Lower lobe of right lung (tissue), 2 donors: ENCODE results near the gene SEMA5A. TPM values are rescaled to one million over a fixed set of nuclear protein-coding genes. Genes with fewer than 3 reads are reported as not detected.

Experiments used
- ATAC-seq, 2 donors: fragments of 200-7000 bp; cut with Tn5 transposase; one replicate each; pipeline ENCODE4 v1.9.1; 2020 to 2022; ENCODE audit warnings: mild to moderate bottlenecking in 2 of 2, moderate library complexity in 2 of 2
- DNase-seq: peaks from one replicate; pipeline ENCODE4 v3.0.0-alpha.2; 2020
- H3K27ac ChIP-seq: fragments of 200-600 bp; one replicate; pipeline ENCODE4 v1.8.0; 2022
- H3K27me3 ChIP-seq: fragments of 200-600 bp; one replicate; pipeline ENCODE4 v1.8.0; 2022; ENCODE audit warnings: low read depth
- H3K36me3 ChIP-seq: fragments of 200-600 bp; one replicate; pipeline ENCODE4 v1.8.0; 2022; ENCODE audit warnings: mild to moderate bottlenecking
- H3K4me1 ChIP-seq: fragments of 200-600 bp; one replicate; pipeline ENCODE4 v1.8.0; 2022
- H3K4me3 ChIP-seq: fragments of 200-600 bp; one replicate; pipeline ENCODE4 v1.8.0; 2022; ENCODE audit warnings: mild to moderate bottlenecking
- H3K9me3 ChIP-seq: fragments of 200-600 bp; one replicate; pipeline ENCODE4 v1.8.0; 2022
- CTCF ChIP-seq: fragments of 200-600 bp; IDR thresholded peaks from one replicate; pipeline ENCODE4 v1.8.0; 2022; ENCODE audit warnings: antibody characterized with exemption, mild to moderate bottlenecking
- intact Hi-C: fragments of 100-400 bp; cut with DNase I; formaldehyde crosslinking; loops from one replicate; pipeline ENCODE4 v1.11.0; 2022
- total RNA-seq: library from RNA; stranded (reverse); fragmentation: NEBNext Ultra II Directional; extraction: Animal tissue kit (Norgen Biotek cat#: 25700); gene quantifications from one replicate; pipeline ENCODE4 v1.2.1, GENCODE V29; 2021
- donor health status: DM: no; HTN: yes; CAD: no; lungs with severe emphysema.

The SEMA5A gene
- total RNA-seq, 1 donor from 2014 or later = 29.3 TPM

GRCh38 chr5:9194509-9194908 is 351.4 kb downstream of the SEMA5A start:
- Histone ChIP-seq H3K4me3 (no peak overlapping the region), H3K36me3 (no peaks in the 10 kb centered on the region), H3K9me3 (no peaks in the 10 kb centered on the region), H3K4me1 (no peaks in the 10 kb centered on the region), H3K27me3 (no peaks in the 10 kb centered on the region), H3K27ac (no peak overlapping the region)
- DNase-seq = no peak
- peak in 1 of 2 donors; percentile 43 for ATAC-seq
- intact Hi-C loops = no loop called here
- TF ChIP-seq CTCF = no peak

GRCh38 chr5:9192266-9192665 is 353.6 kb downstream of the SEMA5A start:
- no peaks in the 10 kb centered on the region for H3K36me3 ChIP-seq
- no peak overlapping the region for H3K4me3 ChIP-seq
- no peak for ATAC-seq
- H3K27me3 ChIP-seq = no peaks in the 10 kb centered on the region
- no peak for TF ChIP-seq CTCF
- DNase-seq = no peak
- H3K9me3 ChIP-seq = no peaks in the 10 kb centered on the region
- no peak overlapping the region for H3K27ac ChIP-seq
- H3K4me1 ChIP-seq = no peaks in the 10 kb centered on the region
- intact Hi-C loops = no loop called here

- Histone ChIP-seq H3K27ac (no peak overlapping the region), H3K36me3 (no peaks in the 10 kb centered on the region), H3K9me3 (no peaks in the 10 kb centered on the region), H3K4me3 (no peak overlapping the region), H3K27me3 (no peaks in the 10 kb centered on the region), H3K4me1 (no peaks in the 10 kb centered on the region)
- ATAC-seq (no peak), DNase-seq (no peak)
- TF ChIP-seq CTCF = no peak
- intact Hi-C loops = no loop called here
These were observed 356.2 kb downstream of the SEMA5A start for GRCh38 chr5:9189681-9190080.

GRCh38 chr5:9188956-9189355 is 356.9 kb downstream of the SEMA5A start:
- H3K27ac ChIP-seq = no peak overlapping the region
- peak; percentile 19 for ATAC-seq
- H3K4me3 ChIP-seq = no peak overlapping the region
- H3K4me1 ChIP-seq = no peaks in the 10 kb centered on the region
- no peaks in the 10 kb centered on the region for H3K36me3 ChIP-seq
- no peaks in the 10 kb centered on the region for H3K27me3 ChIP-seq
- no peak for DNase-seq
- intact Hi-C loops = no loop called here
- H3K9me3 ChIP-seq = no peaks in the 10 kb centered on the region
- TF ChIP-seq CTCF = no peak

- H3K9me3 ChIP-seq = no peaks in the 10 kb centered on the region
- no peak overlapping the region for H3K4me3 ChIP-seq
- no peak overlapping the region for H3K27ac ChIP-seq
- no peaks in the 10 kb centered on the region for H3K36me3 ChIP-seq
- no peaks in the 10 kb centered on the region for H3K4me1 ChIP-seq
- intact Hi-C loops = no loop called here
- TF ChIP-seq CTCF = no peak
- no peaks in the 10 kb centered on the region for H3K27me3 ChIP-seq
- no peak for DNase-seq
- no peak for ATAC-seq
These were observed 357.7 kb downstream of the SEMA5A start for GRCh38 chr5:9188131-9188530.

GRCh38 chr5:9187614-9188013 is 358.3 kb downstream of the SEMA5A start:
- no peaks in the 10 kb centered on the region for H3K27me3 ChIP-seq
- TF ChIP-seq CTCF = no peak
- H3K36me3 ChIP-seq = no peaks in the 10 kb centered on the region
- no peaks in the 10 kb centered on the region for H3K4me1 ChIP-seq
- H3K27ac ChIP-seq = no peak overlapping the region
- DNase-seq = no peak
- H3K9me3 ChIP-seq = no peaks in the 10 kb centered on the region
- no peak for ATAC-seq
- intact Hi-C loops = no loop called here
- H3K4me3 ChIP-seq = no peak overlapping the region
